ENCODE results near the gene TEC.
"Not testable (repeated sequence)": the region's sequence is repeated elsewhere in the genome, so short reads cannot be mapped to it uniquely, and the experiment has no call there.

TEC gene

DNA sequence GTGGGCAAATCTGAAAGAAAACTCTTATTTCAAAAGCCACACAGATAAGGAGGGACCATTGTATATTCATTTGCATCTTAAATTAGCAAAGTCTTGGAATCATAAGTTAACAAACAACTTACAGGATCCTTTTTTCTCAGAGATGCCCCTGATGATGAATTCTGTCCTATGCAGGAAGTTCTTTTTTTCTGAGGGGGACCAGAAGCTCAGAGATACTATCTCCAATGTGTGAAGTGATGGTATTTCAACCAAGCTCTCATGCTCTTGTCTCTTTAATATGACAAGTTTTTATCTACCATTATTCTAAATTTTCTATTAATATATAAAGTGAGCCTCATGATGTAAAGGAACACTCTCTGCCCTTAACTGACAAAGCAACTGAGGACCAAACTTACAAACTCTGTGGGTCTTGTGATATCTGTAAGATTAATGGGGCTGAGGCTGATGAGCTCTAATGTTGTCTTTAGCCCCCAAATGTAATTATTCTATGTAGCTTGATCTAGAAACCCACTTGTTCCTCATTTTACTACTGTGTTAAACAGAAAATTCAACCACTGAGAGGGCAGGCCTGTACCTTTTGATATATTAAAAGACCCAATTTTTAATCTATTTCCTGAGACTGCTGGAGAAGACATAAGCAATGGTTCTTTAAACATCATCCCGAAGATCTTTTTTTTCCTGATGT lies 27.0 kb downstream of the TEC start:
- no peak for DNase-seq (ENCODE audit: low read depth, low spot score)

GRCh38 chr4:48241731-48242130 lies 27.9 kb downstream of the TEC start:
- no peak for DNase-seq (ENCODE audit: low read depth, low spot score)

DNA sequence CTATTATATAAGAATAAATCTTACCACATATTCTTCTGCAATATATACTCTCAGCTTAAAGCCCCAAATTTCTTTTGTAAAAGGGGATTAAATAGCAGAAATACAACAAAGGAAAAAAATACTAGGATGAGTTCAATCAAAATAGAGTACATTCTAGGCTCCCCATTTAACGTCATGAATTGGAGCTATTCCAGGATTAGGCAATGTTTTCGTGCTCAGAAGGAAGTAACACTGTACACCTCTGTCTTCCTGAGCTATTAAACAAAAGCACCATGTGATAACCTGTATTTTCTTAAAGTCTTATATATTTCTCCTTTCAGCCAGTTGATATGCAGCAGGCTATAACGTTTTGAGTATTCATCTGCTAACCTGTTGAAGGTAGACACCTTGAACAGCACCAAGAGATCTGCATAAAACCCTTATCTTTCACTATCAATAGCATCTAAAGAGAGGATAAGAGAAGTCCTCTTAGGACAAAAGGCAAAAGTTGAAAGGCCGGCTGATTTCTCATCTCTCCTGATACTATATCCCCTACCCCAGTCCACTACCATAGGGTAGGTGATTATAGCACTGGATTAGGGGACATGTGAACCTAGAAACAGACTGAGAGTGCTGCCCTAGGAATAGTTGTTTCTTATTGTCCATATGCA lies 31.5 kb downstream of the TEC start:
- no peak for DNase-seq (ENCODE audit: low read depth, low spot score)

DNA sequence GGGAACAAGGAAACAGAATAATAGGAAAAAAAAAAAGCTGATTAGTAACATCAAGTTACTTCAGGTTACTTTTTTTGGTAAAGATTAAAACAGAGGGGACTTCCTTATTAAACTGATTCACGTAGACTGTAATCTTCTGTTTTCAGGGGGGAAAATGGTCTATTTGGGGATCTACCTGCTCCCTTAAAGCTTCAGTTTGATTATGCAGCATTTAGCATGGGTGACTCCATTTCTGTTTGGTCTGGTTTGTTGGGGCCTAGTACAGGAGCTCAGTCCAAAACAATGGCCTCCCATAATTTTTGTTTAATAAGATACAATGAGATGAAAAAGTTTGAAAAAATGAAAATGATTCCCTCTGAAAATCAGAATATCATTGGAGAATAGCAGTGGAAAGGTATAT lies 34.6 kb downstream of the TEC start:
- no peak for DNase-seq (ENCODE audit: low read depth, low spot score)

DNA sequence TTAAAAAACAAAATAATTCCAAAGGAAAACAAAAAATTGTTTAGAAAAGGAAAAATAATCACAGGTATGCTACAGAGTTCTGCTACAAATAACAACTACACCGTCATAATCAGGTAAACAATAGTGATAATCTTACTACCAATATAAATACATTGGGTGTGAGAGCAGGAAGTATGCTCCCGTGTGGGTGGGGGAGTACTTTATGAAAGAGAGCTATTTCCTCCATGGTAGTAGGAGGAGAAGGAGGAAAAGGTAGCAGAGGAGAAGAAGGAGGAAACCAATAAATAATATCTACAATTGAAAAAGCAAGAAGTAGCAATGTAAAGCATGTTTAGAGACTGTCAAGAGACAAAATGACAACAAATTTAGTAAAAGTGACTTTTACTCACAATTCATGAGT lies 35.1 kb downstream of the TEC start:
- DNase-seq (ENCODE audit: low read depth, low spot score), result no peak

GRCh38 chr4:48228949-48229348 lies 40.7 kb downstream of the TEC start:
- DNase-seq (ENCODE audit: low read depth, low spot score), result no peak

DNA sequence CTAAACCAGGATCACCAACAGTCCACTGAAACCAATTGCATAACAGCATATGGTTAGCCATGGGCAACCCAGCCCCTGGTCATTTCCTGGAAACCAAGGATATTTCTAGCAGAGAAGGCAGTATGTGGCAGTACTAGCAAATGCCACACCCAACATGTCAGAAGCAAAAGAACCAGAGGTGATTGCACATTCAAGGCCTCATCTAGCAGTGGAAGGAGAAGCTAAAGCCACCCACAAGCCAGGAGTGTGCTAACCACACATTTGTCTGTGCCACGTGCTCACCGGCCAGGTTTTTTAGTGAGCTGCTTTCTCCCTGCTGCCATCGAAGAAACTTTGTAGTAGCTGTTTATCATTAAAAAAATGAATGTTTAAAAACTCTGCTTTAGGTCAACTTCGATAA lies 42.0 kb downstream of the TEC start:
- no peak for DNase-seq (ENCODE audit: low read depth, low spot score)

DNA sequence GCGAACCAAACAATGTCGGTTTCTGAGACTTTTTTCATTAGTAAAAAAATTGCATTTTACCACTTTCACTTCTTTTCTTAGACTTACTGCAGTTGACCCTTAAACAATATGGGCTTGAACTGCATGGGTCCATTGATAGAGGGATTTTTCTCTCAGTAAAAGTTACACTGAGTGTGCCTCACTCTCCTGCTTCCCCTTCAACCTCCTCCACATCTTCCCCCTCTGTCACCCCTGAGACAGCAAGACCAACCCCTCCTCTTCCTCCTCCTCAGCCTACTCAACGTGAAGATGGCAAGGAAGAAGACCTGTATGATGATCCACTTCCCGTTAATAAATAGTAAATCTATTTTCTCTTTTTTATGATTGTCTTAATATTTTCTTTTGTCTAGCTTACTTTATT lies 43.4 kb downstream of the TEC start:
- no peak for DNase-seq (ENCODE audit: low read depth, low spot score)

DNA sequence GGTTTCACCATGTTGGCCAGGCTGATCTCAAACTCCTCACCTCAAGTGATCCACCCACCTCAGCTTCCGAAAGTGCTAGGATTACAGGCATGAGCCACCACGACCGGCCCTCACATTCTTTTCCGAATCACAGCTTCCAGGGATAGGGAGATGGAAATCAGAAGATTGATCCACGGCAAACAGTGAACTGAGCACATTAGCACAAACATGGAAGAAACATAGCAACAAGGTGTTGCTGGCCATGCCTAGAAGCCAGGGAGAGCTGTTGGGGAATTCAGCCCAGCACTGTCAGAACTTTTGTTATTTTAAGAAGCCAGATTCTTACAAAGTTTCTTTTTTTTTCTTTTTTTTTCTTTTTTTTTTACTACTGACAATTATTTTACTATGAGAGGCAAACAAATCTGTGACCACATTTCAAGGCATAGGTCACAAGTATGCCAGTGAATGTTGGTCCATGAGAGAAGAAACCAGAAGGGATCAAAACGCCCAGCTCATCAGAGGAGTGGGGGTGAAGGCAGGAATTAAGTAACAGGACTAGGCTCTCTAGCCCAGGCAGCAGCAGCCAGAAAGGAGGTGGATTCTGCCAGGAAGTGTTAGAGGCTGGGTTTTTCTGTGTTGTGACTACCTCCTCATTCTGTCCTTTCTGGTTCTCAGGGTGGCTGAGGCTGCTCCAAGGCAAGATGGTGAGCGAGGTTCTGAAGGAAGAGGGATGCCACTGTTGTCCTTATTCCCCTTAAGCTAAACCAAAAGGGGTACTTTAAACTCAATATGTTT lies 44.1 kb downstream of the TEC start:
- no peak for DNase-seq (ENCODE audit: low read depth, low spot score)

DNA sequence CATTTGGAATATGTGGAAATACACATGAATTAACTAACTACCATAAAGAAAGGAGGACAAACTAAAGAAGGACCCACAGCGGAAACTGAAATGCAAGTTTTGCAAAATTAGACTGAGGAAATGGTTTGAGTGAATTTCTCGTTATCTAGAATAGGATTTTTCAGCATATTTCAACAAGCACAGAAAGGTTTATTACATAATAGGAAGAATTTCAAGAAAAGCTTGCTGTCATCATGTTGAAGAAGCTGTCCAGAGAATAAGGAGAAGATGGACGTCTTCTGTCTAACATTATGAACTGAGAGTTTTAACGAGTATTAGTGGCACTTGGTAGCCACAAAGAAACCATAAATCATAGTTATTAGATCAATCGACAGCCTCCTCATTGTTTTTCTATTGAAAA lies 45.0 kb downstream of the TEC start:
- no peak for DNase-seq (ENCODE audit: low read depth, low spot score)

- DNase-seq (ENCODE audit: low read depth, low spot score), result no peak
Measured at GRCh38 chr4:48223633-48224295, 45.9 kb downstream of the TEC start.

DNA sequence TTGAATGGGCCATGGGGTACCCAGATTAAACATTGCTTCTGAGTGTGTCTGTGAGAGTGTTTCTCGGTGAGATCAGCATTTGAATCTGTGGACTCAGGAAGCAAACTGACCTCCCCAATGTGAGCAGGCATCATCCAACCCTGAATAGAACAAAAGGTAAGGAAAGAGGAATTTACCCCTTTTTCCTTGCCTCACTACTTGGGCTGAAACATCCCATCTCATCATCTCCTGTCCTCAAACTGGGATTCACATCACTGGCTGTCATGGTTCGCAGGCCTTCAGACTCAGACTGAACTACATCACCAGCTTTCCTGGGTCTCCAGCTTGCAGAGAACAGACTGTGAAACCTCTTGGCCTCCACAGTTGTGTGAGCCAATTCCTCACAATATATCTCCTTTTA lies 47.1 kb downstream of the TEC start:
- DNase-seq (ENCODE audit: low read depth, low spot score), result no peak

GRCh38 chr4:48219430-48219829 lies 50.2 kb downstream of the TEC start:
- DNase-seq (ENCODE audit: low read depth, low spot score), result not testable (repeated sequence)

DNA sequence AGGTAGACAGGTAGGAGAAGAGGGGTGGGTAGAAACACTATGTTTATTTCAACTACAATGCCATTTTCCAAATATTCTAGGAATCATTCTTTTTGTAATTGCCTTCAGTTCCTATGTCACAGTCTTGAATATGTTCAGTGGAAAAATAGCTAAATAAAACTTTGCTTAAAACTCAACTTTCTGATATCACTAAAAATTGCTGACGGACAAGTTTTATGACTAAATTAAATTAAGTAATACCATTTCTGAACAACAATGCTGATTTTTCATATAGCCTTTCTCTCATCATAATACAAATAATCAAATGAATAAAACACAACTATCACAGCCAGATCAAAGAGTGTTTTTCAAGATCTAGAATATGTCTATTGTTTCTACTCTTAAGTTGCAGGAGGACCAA lies 53.1 kb downstream of the TEC start:
- no peak for DNase-seq (ENCODE audit: low read depth, low spot score)

GRCh38 chr4:48215977-48216376 lies 53.7 kb downstream of the TEC start:
- no peak for DNase-seq (ENCODE audit: low read depth, low spot score)

GRCh38 chr4:48212165-48212564 lies 57.5 kb downstream of the TEC start:
- no peak for DNase-seq (ENCODE audit: low read depth, low spot score)

GRCh38 chr4:48210966-48211328 lies 58.7 kb downstream of the TEC start:
- no peak for DNase-seq (ENCODE audit: low read depth, low spot score)

DNA sequence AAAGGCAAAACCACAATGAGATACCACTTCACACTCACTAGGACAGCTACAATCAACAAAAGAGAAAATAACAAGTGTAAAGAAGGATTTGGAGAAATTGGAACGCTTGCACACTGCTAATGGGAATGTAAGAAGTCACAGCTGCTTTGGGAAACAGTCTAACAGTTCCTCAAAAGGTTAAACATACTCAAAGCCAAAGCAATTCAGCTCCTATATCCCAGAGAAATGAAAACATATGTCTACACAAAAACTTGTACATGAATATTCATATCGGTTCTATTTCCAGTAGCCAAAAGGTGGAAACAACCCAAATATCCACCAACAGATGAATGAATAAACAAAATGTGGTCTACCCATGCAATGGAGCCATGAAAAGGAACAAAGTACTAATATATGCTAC lies 64.0 kb downstream of the TEC start:
- no peak for DNase-seq (ENCODE audit: low read depth, low spot score)

DNA sequence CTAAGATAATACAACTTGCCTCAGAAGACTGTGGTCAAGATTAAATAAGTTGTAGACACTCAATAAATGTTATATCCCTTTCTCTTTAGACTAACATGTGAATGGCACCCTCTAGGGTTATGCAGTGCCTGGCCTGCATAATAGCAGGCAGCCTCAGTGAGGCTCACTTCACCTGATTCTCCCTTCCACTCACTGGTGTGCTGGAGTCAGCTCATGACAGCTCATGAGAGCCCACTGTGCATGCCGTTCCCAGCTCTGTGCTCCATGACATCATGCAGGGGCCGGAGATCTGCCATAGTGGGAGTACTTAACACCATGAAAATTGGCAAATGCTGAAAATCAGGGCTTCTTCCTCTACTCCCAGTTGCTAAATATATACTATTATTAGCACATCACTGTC lies 64.5 kb downstream of the TEC start:
- DNase-seq (ENCODE audit: low read depth, low spot score), result no peak

DNA sequence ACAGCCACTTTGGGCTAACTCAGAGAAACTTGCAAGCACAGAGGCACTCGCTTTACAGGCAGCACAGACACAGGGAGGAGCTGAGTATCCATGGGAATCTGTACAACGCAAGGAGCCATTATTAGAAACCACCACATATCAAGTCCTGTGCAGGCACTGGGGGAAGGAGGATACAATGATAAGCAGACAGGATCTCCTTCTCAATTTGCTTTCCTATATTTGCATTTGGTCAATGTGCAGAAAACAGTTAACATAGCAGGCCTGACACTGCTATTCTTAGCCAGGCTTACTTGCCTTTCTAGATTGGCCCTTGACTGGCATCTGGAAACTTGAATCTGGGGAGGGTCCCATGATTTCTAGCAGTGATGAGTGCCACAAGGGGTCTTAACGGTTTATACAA lies 65.8 kb downstream of the TEC start:
- DNase-seq (ENCODE audit: low read depth, low spot score), result no peak

- DNase-seq (ENCODE audit: low read depth, low spot score), result no peak
Measured at GRCh38 chr4:48197643-48198237, 71.9 kb downstream of the TEC start.

Measured in iPS DF 19.7 (cell line).